Transverse colon (tissue), 4 donors: Measurements from ENCODE around the gene WWC1.

Experiments used
- POLR2A ChIP-seq: fragments of 450-650 bp; IDR thresholded peaks from one replicate; pipeline ENCODE4 v1.6.1; 2016; ENCODE audit warnings: antibody characterized with exemption, mild to moderate bottlenecking, moderate library complexity
- POLR2AphosphoS5 ChIP-seq, 3 donors: sonication (generic); formaldehyde crosslinking; IDR thresholded peaks; one replicate each; pipeline ENCODE4 v1.6.1; 2016; ENCODE audit warnings: antibody characterized with exemption in 3 of 3
- TF ChIP-seq, protein P1 (sequence below), 5 experiments: fragments of 200-600 bp in 3 of 5; fragments of 450-650 bp in 2 of 5; sonication (generic) in 3 of 5; IDR thresholded peaks; 1 replicate in 2 of 5; 2 replicates in 3 of 5; pipeline ENCODE4 v1.5.1; 2016 to 2017; ENCODE audit warnings: antibody characterized with exemption in 5 of 5, inconsistent platforms in 3 of 5, mild to moderate bottlenecking in 2 of 5, moderate library complexity in 1 of 5

DNA sequence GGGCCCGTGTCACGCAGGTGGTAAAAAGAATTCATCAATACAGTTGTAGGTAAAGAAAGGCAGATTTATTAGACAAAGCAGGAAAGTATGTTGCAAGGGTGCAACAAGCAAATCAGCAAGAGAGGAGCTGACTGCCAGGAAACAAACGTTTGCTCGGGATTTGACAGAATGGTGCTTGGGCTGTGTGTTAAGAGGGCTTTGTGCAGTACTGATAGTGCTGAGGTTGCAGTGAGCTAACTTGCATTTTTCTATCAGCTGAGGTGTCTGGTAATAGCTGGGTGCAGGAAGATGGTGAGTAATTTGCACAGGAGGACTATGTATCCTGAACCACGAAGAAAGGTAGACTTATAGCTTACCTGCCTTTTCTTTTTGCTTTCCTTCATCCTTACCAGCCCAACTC, 190.9 kb downstream of the WWC1 start:
- TF ChIP-seq, protein P1, sequence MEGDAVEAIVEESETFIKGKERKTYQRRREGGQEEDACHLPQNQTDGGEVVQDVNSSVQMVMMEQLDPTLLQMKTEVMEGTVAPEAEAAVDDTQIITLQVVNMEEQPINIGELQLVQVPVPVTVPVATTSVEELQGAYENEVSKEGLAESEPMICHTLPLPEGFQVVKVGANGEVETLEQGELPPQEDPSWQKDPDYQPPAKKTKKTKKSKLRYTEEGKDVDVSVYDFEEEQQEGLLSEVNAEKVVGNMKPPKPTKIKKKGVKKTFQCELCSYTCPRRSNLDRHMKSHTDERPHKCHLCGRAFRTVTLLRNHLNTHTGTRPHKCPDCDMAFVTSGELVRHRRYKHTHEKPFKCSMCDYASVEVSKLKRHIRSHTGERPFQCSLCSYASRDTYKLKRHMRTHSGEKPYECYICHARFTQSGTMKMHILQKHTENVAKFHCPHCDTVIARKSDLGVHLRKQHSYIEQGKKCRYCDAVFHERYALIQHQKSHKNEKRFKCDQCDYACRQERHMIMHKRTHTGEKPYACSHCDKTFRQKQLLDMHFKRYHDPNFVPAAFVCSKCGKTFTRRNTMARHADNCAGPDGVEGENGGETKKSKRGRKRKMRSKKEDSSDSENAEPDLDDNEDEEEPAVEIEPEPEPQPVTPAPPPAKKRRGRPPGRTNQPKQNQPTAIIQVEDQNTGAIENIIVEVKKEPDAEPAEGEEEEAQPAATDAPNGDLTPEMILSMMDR (IDR thresholded peaks at IDR 0.05), result no peak
- TF ChIP-seq POLR2AphosphoS5 (IDR thresholded peaks at IDR 0.05), result no peak
- no peak for TF ChIP-seq POLR2A
